ENCODE measurements around the gene HOXC13. TPM values are rescaled to one million over a fixed set of nuclear protein-coding genes. Genes with fewer than 3 reads are reported as not detected.

Gene HOXC13, protein sequence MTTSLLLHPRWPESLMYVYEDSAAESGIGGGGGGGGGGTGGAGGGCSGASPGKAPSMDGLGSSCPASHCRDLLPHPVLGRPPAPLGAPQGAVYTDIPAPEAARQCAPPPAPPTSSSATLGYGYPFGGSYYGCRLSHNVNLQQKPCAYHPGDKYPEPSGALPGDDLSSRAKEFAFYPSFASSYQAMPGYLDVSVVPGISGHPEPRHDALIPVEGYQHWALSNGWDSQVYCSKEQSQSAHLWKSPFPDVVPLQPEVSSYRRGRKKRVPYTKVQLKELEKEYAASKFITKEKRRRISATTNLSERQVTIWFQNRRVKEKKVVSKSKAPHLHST
- polyA plus RNA-seq (2013), result 8.8 and 9.2 TPM in 2 replicates

DNA sequence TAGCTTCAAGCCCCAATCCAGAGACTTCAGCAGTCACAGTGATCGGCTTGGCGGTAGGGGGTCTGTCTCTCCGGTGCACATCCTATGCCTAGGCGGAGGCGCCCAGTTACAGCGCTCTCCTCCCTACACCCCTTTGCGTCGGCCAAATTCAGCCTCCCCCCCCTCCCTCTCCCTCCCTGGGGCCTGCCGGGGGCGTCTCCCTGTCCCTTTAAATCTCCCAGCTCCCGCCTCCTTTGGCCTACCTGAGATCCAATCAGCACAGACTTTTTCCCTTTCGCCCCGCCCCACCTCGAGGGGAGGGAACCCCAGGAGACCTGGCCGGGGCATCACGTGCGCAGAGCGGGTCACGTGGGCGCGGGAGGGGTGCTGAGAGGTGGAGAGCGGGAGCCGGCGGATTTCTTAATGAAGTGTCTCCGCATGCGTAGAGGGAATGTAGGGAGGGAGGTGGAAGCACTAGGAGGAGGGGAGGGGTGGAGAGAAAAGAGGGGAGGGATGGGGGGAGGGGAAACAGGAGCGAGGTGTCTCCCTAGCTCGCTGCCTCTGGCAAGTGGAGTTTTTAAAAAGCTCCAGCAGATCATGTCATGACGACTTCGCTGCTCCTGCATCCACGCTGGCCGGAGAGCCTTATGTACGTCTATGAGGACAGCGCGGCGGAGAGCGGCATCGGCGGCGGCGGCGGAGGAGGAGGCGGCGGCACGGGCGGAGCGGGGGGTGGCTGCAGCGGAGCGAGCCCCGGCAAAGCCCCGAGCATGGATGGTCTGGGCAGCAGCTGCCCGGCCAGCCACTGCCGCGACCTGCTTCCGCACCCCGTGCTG, at the start of gene HOXC13:
Gene HOXC13 (plus strand): TSS at position 506 of the 815 bp plus-strand sequence. CDS start 76 bp downstream, at position 582.
- peak within 1 kb of the TSS; percentile 85 for H3K4me3 ChIP-seq (ENCODE audit: low read depth, low read length)

DNA sequence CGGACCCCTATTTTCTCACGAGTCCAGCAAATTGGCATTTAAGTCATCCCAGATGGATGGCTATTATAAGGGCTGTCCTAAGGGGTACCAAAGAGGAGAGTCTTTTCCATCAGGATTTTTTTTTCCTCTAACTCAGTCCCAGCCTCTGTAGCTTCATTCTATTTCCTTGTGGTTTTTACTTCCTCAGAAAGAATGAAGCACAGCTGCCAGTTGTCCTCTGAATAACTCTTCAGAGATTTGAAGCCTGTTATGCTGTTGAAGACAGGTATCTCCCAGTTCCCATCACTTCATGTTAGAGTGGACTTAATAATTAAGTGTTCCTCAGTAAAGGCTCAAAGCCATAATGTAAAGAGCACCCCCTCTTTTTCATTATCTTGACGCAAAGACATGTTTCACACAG, 48.5 kb upstream of the HOXC13 start:
- no peak overlapping the region for H4K12ac ChIP-seq (ENCODE audit: low read depth, low read length)

More for the DNA sequence above, at the start of gene HOXC13:
- WGBS (ENCODE audit: extremely low coverage, insufficient coverage, insufficient read length), result no CpG with 5 or more reads among the region's 56 CpGs
- H3K4ac ChIP-seq (ENCODE audit: low read depth, low read length), result peak within 1 kb of the TSS; percentile 90
- peak; percentile 78 to 79 for DNase-seq
- H2BK120ac ChIP-seq (ENCODE audit: insufficient read depth, low read length, poor library complexity), result peak within 1 kb of the TSS; percentile 97
- H3K79me1 ChIP-seq (ENCODE audit: low read length), result peaks cover 21% of the 10 kb centered on the region
- H3K27me3 ChIP-seq (ENCODE audit: insufficient read depth, low read length), result peaks cover 56% of the 10 kb centered on the region
- peak within 1 kb of the TSS; percentile 84 for H4K91ac ChIP-seq (ENCODE audit: low read depth, low read length)
- H2BK12ac ChIP-seq (ENCODE audit: low read length), result peak within 1 kb of the TSS; percentile 95
- peak within 1 kb of the TSS; percentile 96 for H2AK5ac ChIP-seq (ENCODE audit: low read length)
- peaks cover 14% of the 10 kb centered on the region for H3K79me2 ChIP-seq (ENCODE audit: control insufficient read depth, insufficient read depth, low read length, poor library complexity)
- H3K4me2 ChIP-seq (ENCODE audit: low read length), result peak within 1 kb of the TSS; percentile 88
- peak within 1 kb of the TSS; percentile 87 for H4K12ac ChIP-seq (ENCODE audit: low read depth, low read length)
- H3K14ac ChIP-seq (ENCODE audit: low read length), result peak within 1 kb of the TSS; percentile 97
- peaks cover 5% of the 10 kb centered on the region for H3K9me3 ChIP-seq (ENCODE audit: insufficient read depth, low read depth, low read length)
- peak within 1 kb of the TSS; percentile 87 for H2BK5ac ChIP-seq (ENCODE audit: low read depth, low read length, poor library complexity)
- peak within 1 kb of the TSS; percentile 84 for H3K27ac ChIP-seq (ENCODE audit: low read depth, low read length)
- peak within 1 kb of the TSS; percentile 80 for H3K9ac ChIP-seq (ENCODE audit: low read length)
- H2AFZ ChIP-seq (ENCODE audit: insufficient read depth, low read length, poor library complexity), result peak within 1 kb of the TSS; percentile 66
- no peak within 1 kb of the TSS for H3K23ac ChIP-seq (ENCODE audit: low read length)
- H4K8ac ChIP-seq (ENCODE audit: low read depth, low read length), result peak within 1 kb of the TSS; percentile 90
- no peaks in the 10 kb centered on the region for H3K36me3 ChIP-seq (ENCODE audit: control insufficient read depth in 1 of 2, insufficient read depth in 2 of 2, low read length in 2 of 2)
- peaks cover 8 to 17% of the 10 kb centered on the region in 2 experiments for H3K4me1 ChIP-seq (ENCODE audit: control insufficient read depth in 1 of 2, insufficient read depth in 2 of 2, low read length in 2 of 2)
- peak within 1 kb of the TSS; percentile 98 for H3K18ac ChIP-seq (ENCODE audit: low read length)

DNA sequence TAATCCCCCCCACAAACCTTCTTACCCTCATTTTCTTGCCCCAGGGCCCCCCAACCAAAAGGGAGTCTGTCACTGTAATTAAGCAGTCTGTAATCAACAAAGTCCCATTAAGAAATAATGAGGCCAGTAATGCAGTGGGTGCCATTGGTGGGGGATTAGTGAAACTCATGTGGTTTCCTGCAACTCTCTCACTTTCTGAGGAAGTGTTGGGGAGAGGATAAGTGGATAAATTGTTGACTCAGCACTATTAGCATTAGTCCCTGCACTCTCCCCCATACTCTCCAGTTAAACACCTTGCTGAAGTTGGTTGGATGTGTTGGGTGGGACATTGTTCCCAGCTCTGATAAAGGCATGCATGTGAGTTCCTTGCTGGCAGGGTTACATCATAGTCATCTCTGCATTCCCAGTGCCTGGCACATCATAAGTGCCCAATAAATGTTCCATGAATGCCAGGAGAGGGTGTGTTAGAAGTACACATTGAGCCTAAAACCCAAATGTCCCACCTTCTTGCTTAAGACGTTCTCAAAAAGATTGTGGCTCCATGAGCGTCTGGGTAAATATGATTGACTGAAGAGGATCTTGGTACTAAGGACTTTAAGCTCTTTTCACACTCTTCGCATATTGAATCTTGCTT, 45.8 kb upstream of the HOXC13 start:
- Histone ChIP-seq H3K9ac (ENCODE audit: low read length) (no peak overlapping the region), H3K4ac (ENCODE audit: low read depth, low read length) (no peak overlapping the region), H3K9me3 (ENCODE audit: insufficient read depth, low read depth, low read length) (no peaks in the 10 kb centered on the region), H3K4me2 (ENCODE audit: low read length) (no peak overlapping the region), H3K4me3 (ENCODE audit: low read depth, low read length) (no peak overlapping the region), H4K91ac (ENCODE audit: low read depth, low read length) (no peak overlapping the region), H3K36me3 (ENCODE audit: control insufficient read depth in 1 of 2, insufficient read depth in 2 of 2, low read length in 2 of 2) (no peaks in the 10 kb centered on the region), H2BK5ac (ENCODE audit: low read depth, low read length, poor library complexity) (no peak overlapping the region), H2AFZ (ENCODE audit: insufficient read depth, low read length, poor library complexity) (no peak overlapping the region), H3K18ac (ENCODE audit: low read length) (no peak overlapping the region), H4K8ac (ENCODE audit: low read depth, low read length) (no peak overlapping the region), H2BK12ac (ENCODE audit: low read length) (no peak overlapping the region), H2BK120ac (ENCODE audit: insufficient read depth, low read length, poor library complexity) (no peak overlapping the region), H2AK5ac (ENCODE audit: low read length) (no peak overlapping the region), H3K23ac (ENCODE audit: low read length) (no peak overlapping the region), H3K4me1 (ENCODE audit: control insufficient read depth in 1 of 2, insufficient read depth in 2 of 2, low read length in 2 of 2) (no peaks in the 10 kb centered on the region), H3K79me1 (ENCODE audit: low read length) (no peaks in the 10 kb centered on the region), H4K12ac (ENCODE audit: low read depth, low read length) (no peak overlapping the region), H3K27me3 (ENCODE audit: insufficient read depth, low read length) (no peaks in the 10 kb centered on the region), H3K27ac (ENCODE audit: low read depth, low read length) (no peak overlapping the region), H3K14ac (ENCODE audit: low read length) (no peak overlapping the region), H3K79me2 (ENCODE audit: control insufficient read depth, insufficient read depth, low read length, poor library complexity) (no peaks in the 10 kb centered on the region)
- DNase-seq, result no peak
- no CpG with 5 or more reads among the region's 3 CpGs for WGBS (ENCODE audit: extremely low coverage, insufficient coverage, insufficient read length)

More for the DNA sequence above, 48.5 kb upstream of the HOXC13 start:
- DNase-seq, result no peak
- H3K9ac ChIP-seq (ENCODE audit: low read length), result no peak overlapping the region
- H3K4me1 ChIP-seq (ENCODE audit: control insufficient read depth in 1 of 2, insufficient read depth in 2 of 2, low read length in 2 of 2), result no peaks in the 10 kb centered on the region
- no CpG with 5 or more reads among the region's 3 CpGs for WGBS (ENCODE audit: extremely low coverage, insufficient coverage, insufficient read length)
- H3K79me1 ChIP-seq (ENCODE audit: low read length), result no peaks in the 10 kb centered on the region
- H3K27me3 ChIP-seq (ENCODE audit: insufficient read depth, low read length), result no peaks in the 10 kb centered on the region
- H3K9me3 ChIP-seq (ENCODE audit: insufficient read depth, low read depth, low read length), result no peaks in the 10 kb centered on the region
- no peak overlapping the region for H3K14ac ChIP-seq (ENCODE audit: low read length)
- H4K8ac ChIP-seq (ENCODE audit: low read depth, low read length), result no peak overlapping the region
- H3K36me3 ChIP-seq (ENCODE audit: control insufficient read depth in 1 of 2, insufficient read depth in 2 of 2, low read length in 2 of 2), result no peaks in the 10 kb centered on the region
- no peaks in the 10 kb centered on the region for H3K79me2 ChIP-seq (ENCODE audit: control insufficient read depth, insufficient read depth, low read length, poor library complexity)
- H3K27ac ChIP-seq (ENCODE audit: low read depth, low read length), result no peak overlapping the region
- no peak overlapping the region for H2BK5ac ChIP-seq (ENCODE audit: low read depth, low read length, poor library complexity)
- no peak overlapping the region for H2BK12ac ChIP-seq (ENCODE audit: low read length)
- H2AK5ac ChIP-seq (ENCODE audit: low read length), result no peak overlapping the region
- no peak overlapping the region for H3K23ac ChIP-seq (ENCODE audit: low read length)
- no peak overlapping the region for H3K4me2 ChIP-seq (ENCODE audit: low read length)
- no peak overlapping the region for H3K18ac ChIP-seq (ENCODE audit: low read length)
- no peak overlapping the region for H2AFZ ChIP-seq (ENCODE audit: insufficient read depth, low read length, poor library complexity)
- H4K91ac ChIP-seq (ENCODE audit: low read depth, low read length), result no peak overlapping the region
- H3K4ac ChIP-seq (ENCODE audit: low read depth, low read length), result no peak overlapping the region
- no peak overlapping the region for H3K4me3 ChIP-seq (ENCODE audit: low read depth, low read length)
- H2BK120ac ChIP-seq (ENCODE audit: insufficient read depth, low read length, poor library complexity), result no peak overlapping the region

DNA sequence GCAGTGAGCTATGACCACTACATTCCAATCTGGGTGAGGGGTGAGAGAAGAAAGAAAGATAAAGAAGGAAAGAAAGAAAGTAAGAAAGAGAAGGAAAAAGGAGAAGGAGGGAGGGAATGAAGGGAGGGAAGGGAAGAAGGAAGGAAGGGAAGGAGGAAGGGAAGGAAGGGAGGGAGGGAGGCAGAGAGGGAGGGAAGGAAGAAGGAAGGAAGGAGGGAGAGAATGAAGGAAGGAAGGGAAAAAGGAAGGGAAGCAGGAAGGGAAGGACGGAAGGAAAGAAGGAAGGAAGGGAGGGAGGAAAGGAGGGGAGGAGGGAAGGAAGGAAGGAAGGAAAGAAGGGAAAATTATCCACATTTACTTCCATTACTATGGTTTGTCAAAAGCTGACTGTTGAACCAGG, 39.4 kb upstream of the HOXC13 start:
- no peak overlapping the region for H3K4me3 ChIP-seq (ENCODE audit: low read depth, low read length)
- H3K4ac ChIP-seq (ENCODE audit: low read depth, low read length), result no peak overlapping the region
- no peak overlapping the region for H3K27ac ChIP-seq (ENCODE audit: low read depth, low read length)
- no CpG with 5 or more reads among the region's 1 CpG for WGBS (ENCODE audit: extremely low coverage, insufficient coverage, insufficient read length)
- H3K23ac ChIP-seq (ENCODE audit: low read length), result no peak overlapping the region
- no peaks in the 10 kb centered on the region for H3K27me3 ChIP-seq (ENCODE audit: insufficient read depth, low read length)
- H3K79me1 ChIP-seq (ENCODE audit: low read length), result no peaks in the 10 kb centered on the region
- no peak overlapping the region for H2AK5ac ChIP-seq (ENCODE audit: low read length)
- H2BK5ac ChIP-seq (ENCODE audit: low read depth, low read length, poor library complexity), result no peak overlapping the region
- H2AFZ ChIP-seq (ENCODE audit: insufficient read depth, low read length, poor library complexity), result no peak overlapping the region
- H3K9ac ChIP-seq (ENCODE audit: low read length), result no peak overlapping the region
- no peak overlapping the region for H2BK12ac ChIP-seq (ENCODE audit: low read length)
- H3K4me2 ChIP-seq (ENCODE audit: low read length), result no peak overlapping the region
- no peak overlapping the region for H4K12ac ChIP-seq (ENCODE audit: low read depth, low read length)
- DNase-seq, result no peak
- H4K8ac ChIP-seq (ENCODE audit: low read depth, low read length), result no peak overlapping the region
- no peak overlapping the region for H3K14ac ChIP-seq (ENCODE audit: low read length)
- no peak overlapping the region for H2BK120ac ChIP-seq (ENCODE audit: insufficient read depth, low read length, poor library complexity)
- no peak overlapping the region for H4K91ac ChIP-seq (ENCODE audit: low read depth, low read length)
- peaks cover 2% of the 10 kb centered on the region for H3K9me3 ChIP-seq (ENCODE audit: insufficient read depth, low read depth, low read length)
- H3K18ac ChIP-seq (ENCODE audit: low read length), result no peak overlapping the region
- no peaks in the 10 kb centered on the region for H3K4me1 ChIP-seq (ENCODE audit: control insufficient read depth in 1 of 2, insufficient read depth in 2 of 2, low read length in 2 of 2)
- no peaks in the 10 kb centered on the region for H3K79me2 ChIP-seq (ENCODE audit: control insufficient read depth, insufficient read depth, low read length, poor library complexity)
- H3K36me3 ChIP-seq (ENCODE audit: control insufficient read depth in 1 of 2, insufficient read depth in 2 of 2, low read length in 2 of 2), result no peaks in the 10 kb centered on the region
